ENCODE data around the gene DAAM2.

The DAAM2 gene

GRCh38 chr6:39791311-39791710 is 865 bp upstream of the DAAM2 start:
- Histone ChIP-seq H3K27me3 (replicated peaks; ENCODE audit: control insufficient read depth, insufficient read depth, low read length) (no peaks in the 10 kb centered on the region), H3K36me3 (ENCODE audit: control insufficient read depth, insufficient read depth, low read length, severe bottlenecking) (no peaks in the 10 kb centered on the region), H3K9ac (ENCODE audit: low read length) (no peak overlapping the region), H3K4me3 (ENCODE audit: low read length) (no peak overlapping the region), H3K9me3 (ENCODE audit: control insufficient read depth, low read length) (no peaks in the 10 kb centered on the region), H3K4me1 (ENCODE audit: control insufficient read depth, insufficient read depth, low read length) (peaks cover 28% of the 10 kb centered on the region)
- DNase-seq (ENCODE audit: low read depth), result peak; percentile 55

- Histone ChIP-seq H3K9ac (ENCODE audit: low read length) (peak overlapping the region; percentile 93), H3K4me3 (ENCODE audit: low read length) (peak overlapping the region; percentile 92), H3K36me3 (ENCODE audit: control insufficient read depth, insufficient read depth, low read length, severe bottlenecking) (no peaks in the 10 kb centered on the region), H3K9me3 (ENCODE audit: control insufficient read depth, low read length) (no peaks in the 10 kb centered on the region), H3K27me3 (replicated peaks; ENCODE audit: control insufficient read depth, insufficient read depth, low read length) (no peaks in the 10 kb centered on the region), H3K4me1 (ENCODE audit: control insufficient read depth, insufficient read depth, low read length) (peaks cover 28% of the 10 kb centered on the region)
- peak; percentile 61 for DNase-seq (ENCODE audit: low read depth)
Measured at GRCh38 chr6:39792540-39793450, 619 bp downstream of the DAAM2 start.

- DNase-seq (ENCODE audit: low read depth), result peak; percentile 29
- Histone ChIP-seq H3K36me3 (ENCODE audit: control insufficient read depth, insufficient read depth, low read length, severe bottlenecking) (no peaks in the 10 kb centered on the region), H3K4me3 (ENCODE audit: low read length) (peak overlapping the region; percentile 92), H3K9me3 (ENCODE audit: control insufficient read depth, low read length) (no peaks in the 10 kb centered on the region), H3K4me1 (ENCODE audit: control insufficient read depth, insufficient read depth, low read length) (peaks cover 28% of the 10 kb centered on the region), H3K27me3 (replicated peaks; ENCODE audit: control insufficient read depth, insufficient read depth, low read length) (no peaks in the 10 kb centered on the region), H3K9ac (ENCODE audit: low read length) (peak overlapping the region; percentile 93)
Measured at GRCh38 chr6:39793516-39793915, 1.3 kb downstream of the DAAM2 start.

- no peak overlapping the region for H3K9ac ChIP-seq (ENCODE audit: low read length)
- no peaks in the 10 kb centered on the region for H3K27me3 ChIP-seq (replicated peaks; ENCODE audit: control insufficient read depth, insufficient read depth, low read length)
- no peaks in the 10 kb centered on the region for H3K36me3 ChIP-seq (ENCODE audit: control insufficient read depth, insufficient read depth, low read length, severe bottlenecking)
- H3K4me3 ChIP-seq (ENCODE audit: low read length), result peak overlapping the region; percentile 92
- H3K4me1 ChIP-seq (ENCODE audit: control insufficient read depth, insufficient read depth, low read length), result peaks cover 28% of the 10 kb centered on the region
- no peaks in the 10 kb centered on the region for H3K9me3 ChIP-seq (ENCODE audit: control insufficient read depth, low read length)
- DNase-seq (ENCODE audit: low read depth), result no peak
Measured at GRCh38 chr6:39794231-39794630, 2.1 kb downstream of the DAAM2 start.

GRCh38 chr6:39797751-39798150 is 5.6 kb downstream of the DAAM2 start:
- Histone ChIP-seq H3K36me3 (ENCODE audit: control insufficient read depth, insufficient read depth, low read length, severe bottlenecking) (no peaks in the 10 kb centered on the region), H3K4me1 (ENCODE audit: control insufficient read depth, insufficient read depth, low read length) (peaks cover 19% of the 10 kb centered on the region)
- no peak for DNase-seq (ENCODE audit: low read depth)

GRCh38 chr6:39800034-39801032 is 8.2 kb downstream of the DAAM2 start:
- Histone ChIP-seq H3K9me3 (ENCODE audit: control insufficient read depth, low read length) (no peaks in the 10 kb centered on the region), H3K9ac (ENCODE audit: low read length) (no peak overlapping the region), H3K4me1 (ENCODE audit: control insufficient read depth, insufficient read depth, low read length) (peaks cover 18% of the 10 kb centered on the region), H3K36me3 (ENCODE audit: control insufficient read depth, insufficient read depth, low read length, severe bottlenecking) (no peaks in the 10 kb centered on the region), H3K4me3 (ENCODE audit: low read length) (no peak overlapping the region), H3K27me3 (replicated peaks; ENCODE audit: control insufficient read depth, insufficient read depth, low read length) (no peaks in the 10 kb centered on the region)
- no peak for DNase-seq (ENCODE audit: low read depth)

More at GRCh38 chr6:39797751-39798150, 5.6 kb downstream of the DAAM2 start:
- Histone ChIP-seq H3K4me3 (ENCODE audit: low read length) (no peak overlapping the region), H3K27me3 (replicated peaks; ENCODE audit: control insufficient read depth, insufficient read depth, low read length) (no peaks in the 10 kb centered on the region), H3K9ac (ENCODE audit: low read length) (no peak overlapping the region), H3K9me3 (ENCODE audit: control insufficient read depth, low read length) (no peaks in the 10 kb centered on the region)

- Histone ChIP-seq H3K9me3 (ENCODE audit: control insufficient read depth, low read length) (no peaks in the 10 kb centered on the region), H3K36me3 (ENCODE audit: control insufficient read depth, insufficient read depth, low read length, severe bottlenecking) (no peaks in the 10 kb centered on the region), H3K4me1 (ENCODE audit: control insufficient read depth, insufficient read depth, low read length) (peaks cover 24% of the 10 kb centered on the region), H3K27me3 (replicated peaks; ENCODE audit: control insufficient read depth, insufficient read depth, low read length) (no peaks in the 10 kb centered on the region), H3K9ac (ENCODE audit: low read length) (peak overlapping the region; percentile 5), H3K4me3 (ENCODE audit: low read length) (no peak overlapping the region)
- DNase-seq (ENCODE audit: low read depth), result no peak
Measured at GRCh38 chr6:39801456-39802251, 9.5 kb downstream of the DAAM2 start.

- H3K9ac ChIP-seq (ENCODE audit: low read length), result no peak overlapping the region
- peaks cover 28% of the 10 kb centered on the region for H3K4me1 ChIP-seq (ENCODE audit: control insufficient read depth, insufficient read depth, low read length)
- no peaks in the 10 kb centered on the region for H3K36me3 ChIP-seq (ENCODE audit: control insufficient read depth, insufficient read depth, low read length, severe bottlenecking)
- DNase-seq (ENCODE audit: low read depth), result no peak
- no peaks in the 10 kb centered on the region for H3K27me3 ChIP-seq (replicated peaks; ENCODE audit: control insufficient read depth, insufficient read depth, low read length)
- H3K4me3 ChIP-seq (ENCODE audit: low read length), result no peak overlapping the region
- no peaks in the 10 kb centered on the region for H3K9me3 ChIP-seq (ENCODE audit: control insufficient read depth, low read length)
Measured at GRCh38 chr6:39803872-39804271, 11.7 kb downstream of the DAAM2 start.

GRCh38 chr6:39804466-39805065 is 12.4 kb downstream of the DAAM2 start:
- peak; percentile 39 for DNase-seq (ENCODE audit: low read depth)

GRCh38 chr6:39806278-39806677 is 14.1 kb downstream of the DAAM2 start:
- Histone ChIP-seq H3K4me1 (ENCODE audit: control insufficient read depth, insufficient read depth, low read length) (peaks cover 35% of the 10 kb centered on the region), H3K9me3 (ENCODE audit: control insufficient read depth, low read length) (no peaks in the 10 kb centered on the region), H3K36me3 (ENCODE audit: control insufficient read depth, insufficient read depth, low read length, severe bottlenecking) (no peaks in the 10 kb centered on the region), H3K4me3 (ENCODE audit: low read length) (no peak overlapping the region), H3K9ac (ENCODE audit: low read length) (no peak overlapping the region), H3K27me3 (replicated peaks; ENCODE audit: control insufficient read depth, insufficient read depth, low read length) (no peaks in the 10 kb centered on the region)
- no peak for DNase-seq (ENCODE audit: low read depth)

More at GRCh38 chr6:39804466-39805065, 12.4 kb downstream of the DAAM2 start:
- Histone ChIP-seq H3K4me1 (ENCODE audit: control insufficient read depth, insufficient read depth, low read length) (peaks cover 28% of the 10 kb centered on the region), H3K36me3 (ENCODE audit: control insufficient read depth, insufficient read depth, low read length, severe bottlenecking) (no peaks in the 10 kb centered on the region), H3K4me3 (ENCODE audit: low read length) (no peak overlapping the region), H3K27me3 (replicated peaks; ENCODE audit: control insufficient read depth, insufficient read depth, low read length) (no peaks in the 10 kb centered on the region), H3K9me3 (ENCODE audit: control insufficient read depth, low read length) (no peaks in the 10 kb centered on the region), H3K9ac (ENCODE audit: low read length) (no peak overlapping the region)
